NT2/D1 (cell line): ENCODE data around the gene NUP153.
"Not testable (repeated sequence)": the region's sequence is repeated elsewhere in the genome, so short reads cannot be mapped to it uniquely, and the experiment has no call there.

Experiments
- DNase-seq: peaks from one replicate; pipeline ENCODE4 v3.0.0-alpha.2; 2011; ENCODE audit warnings: low read depth, low spot score
- H3K27me3 ChIP-seq: 2 replicates; pipeline ENCODE4 v1.6.0; 2011; ENCODE audit warnings: mild to moderate bottlenecking; ENCODE audit not compliant: insufficient read length, insufficient read depth
- H3K36me3 ChIP-seq: 2 replicates; pipeline ENCODE4 v1.6.1; 2011; ENCODE audit warnings: mild to moderate bottlenecking, low read length, mixed read lengths; ENCODE audit not compliant: insufficient read depth, insufficient read length
- H3K4me1 ChIP-seq: 2 replicates; pipeline ENCODE4 v1.5.1; 2011; ENCODE audit not compliant: insufficient read depth, insufficient read length
- H3K4me3 ChIP-seq: 2 replicates; pipeline ENCODE4 v1.5.1; 2011; ENCODE audit warnings: low read depth; ENCODE audit not compliant: insufficient read length
- H3K9ac ChIP-seq: 2 replicates; pipeline ENCODE4 v1.6.0; 2011; ENCODE audit warnings: low read depth; ENCODE audit not compliant: insufficient read length
- H3K9me3 ChIP-seq: 2 replicates; pipeline ENCODE4 v1.5.1; 2011; ENCODE audit warnings: mild to moderate bottlenecking, low read length; ENCODE audit not compliant: insufficient read depth
- SUZ12 ChIP-seq: IDR thresholded peaks from 2 replicates; pipeline ENCODE4 v1.6.1; 2011; ENCODE audit not compliant: insufficient read length, insufficient read depth; ENCODE audit errors: extremely low read depth
- YY1 ChIP-seq: IDR thresholded peaks from 2 replicates; pipeline ENCODE4 v1.6.1; 2011; ENCODE audit not compliant: insufficient read length, insufficient read depth
- ZNF274 ChIP-seq: IDR thresholded peaks from 2 replicates; pipeline ENCODE4 v1.6.1; 2011; ENCODE audit warnings: mild to moderate bottlenecking, low read depth, low read length

NUP153 gene

GRCh38 chr6:17706580-17707370 lies at the start of gene NUP153:
Gene NUP153, minus strand, starts transcription at chr6:17706925. Its CDS starts 538 bp downstream, at chr6:17706387.
- peak; percentile 96 for DNase-seq
- H3K27me3 ChIP-seq: no peaks in the 10 kb centered on the region
- no peaks in the 10 kb centered on the region for H3K36me3 ChIP-seq
- no peak for TF ChIP-seq ZNF274
- no peak for TF ChIP-seq SUZ12
- no peak for TF ChIP-seq YY1
- peak within 1 kb of the TSS; percentile 96 for H3K9ac ChIP-seq
- peak within 1 kb of the TSS; percentile 86 for H3K4me3 ChIP-seq
- no peaks in the 10 kb centered on the region for H3K9me3 ChIP-seq
- H3K4me1 ChIP-seq: no peaks in the 10 kb centered on the region

DNA sequence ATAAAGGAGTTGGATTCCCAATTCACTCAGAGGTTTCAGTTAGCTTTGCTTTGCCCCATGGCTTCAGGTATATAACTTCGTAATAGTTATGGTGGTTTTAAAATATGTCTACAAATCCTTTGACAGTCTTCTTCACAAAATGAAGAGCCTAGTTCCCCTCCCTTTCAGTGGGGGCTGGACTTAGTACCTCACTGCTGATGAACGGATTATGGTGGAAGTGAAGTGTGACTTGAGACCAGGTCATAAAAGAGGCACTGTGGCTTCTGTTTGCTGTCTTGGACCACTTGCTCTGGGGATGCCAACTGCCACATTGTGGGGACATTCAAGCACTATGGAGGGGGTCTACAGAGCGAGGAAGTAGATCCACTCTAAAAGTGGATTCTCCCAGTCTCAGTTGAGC lies 47.5 kb upstream of the NUP153 start:
- H3K9me3 ChIP-seq: no peaks in the 10 kb centered on the region
- DNase-seq: no peak
- H3K4me1 ChIP-seq: no peaks in the 10 kb centered on the region
- no peak for TF ChIP-seq ZNF274
- TF ChIP-seq YY1: no peak
- no peak for TF ChIP-seq SUZ12
- no peaks in the 10 kb centered on the region for H3K36me3 ChIP-seq
- no peak overlapping the region for H3K4me3 ChIP-seq
- H3K27me3 ChIP-seq: no peaks in the 10 kb centered on the region
- no peak overlapping the region for H3K9ac ChIP-seq

GRCh38 chr6:17745324-17745723 lies 38.6 kb upstream of the NUP153 start:
- not testable (repeated sequence) for H3K27me3 ChIP-seq, DNase-seq, H3K9ac ChIP-seq, H3K36me3 ChIP-seq, H3K4me1 ChIP-seq, H3K9me3 ChIP-seq, H3K4me3 ChIP-seq

DNA sequence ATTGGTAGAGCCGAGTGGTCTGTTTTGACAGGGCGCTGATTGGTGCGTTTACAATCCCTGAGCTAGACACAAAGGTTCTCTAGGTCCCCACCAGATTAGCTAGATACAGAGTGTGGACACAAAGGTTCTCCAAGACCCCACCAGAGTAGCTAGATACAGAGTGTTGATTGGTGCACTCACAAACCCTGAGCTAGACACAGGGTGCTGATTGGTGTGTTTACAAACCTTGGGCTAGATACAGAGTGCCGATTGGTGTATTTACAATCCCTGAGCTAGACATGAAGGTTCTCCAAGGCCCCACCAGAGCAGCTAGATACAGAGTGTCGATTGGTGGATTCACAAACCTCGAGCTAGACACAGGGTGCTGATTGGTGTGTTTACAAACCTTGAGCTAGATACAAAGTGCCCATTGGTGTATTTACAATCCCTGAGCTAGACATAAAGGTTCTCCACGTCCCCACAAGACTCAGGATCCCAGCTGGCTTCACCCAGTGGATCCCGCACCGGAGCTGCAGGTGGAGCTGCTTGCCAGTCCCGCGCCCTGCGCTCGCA lies 38.1 kb upstream of the NUP153 start:
- H3K4me3 ChIP-seq, H3K4me1 ChIP-seq, H3K27me3 ChIP-seq, H3K36me3 ChIP-seq, H3K9me3 ChIP-seq, H3K9ac ChIP-seq, DNase-seq: not testable (repeated sequence)

DNA sequence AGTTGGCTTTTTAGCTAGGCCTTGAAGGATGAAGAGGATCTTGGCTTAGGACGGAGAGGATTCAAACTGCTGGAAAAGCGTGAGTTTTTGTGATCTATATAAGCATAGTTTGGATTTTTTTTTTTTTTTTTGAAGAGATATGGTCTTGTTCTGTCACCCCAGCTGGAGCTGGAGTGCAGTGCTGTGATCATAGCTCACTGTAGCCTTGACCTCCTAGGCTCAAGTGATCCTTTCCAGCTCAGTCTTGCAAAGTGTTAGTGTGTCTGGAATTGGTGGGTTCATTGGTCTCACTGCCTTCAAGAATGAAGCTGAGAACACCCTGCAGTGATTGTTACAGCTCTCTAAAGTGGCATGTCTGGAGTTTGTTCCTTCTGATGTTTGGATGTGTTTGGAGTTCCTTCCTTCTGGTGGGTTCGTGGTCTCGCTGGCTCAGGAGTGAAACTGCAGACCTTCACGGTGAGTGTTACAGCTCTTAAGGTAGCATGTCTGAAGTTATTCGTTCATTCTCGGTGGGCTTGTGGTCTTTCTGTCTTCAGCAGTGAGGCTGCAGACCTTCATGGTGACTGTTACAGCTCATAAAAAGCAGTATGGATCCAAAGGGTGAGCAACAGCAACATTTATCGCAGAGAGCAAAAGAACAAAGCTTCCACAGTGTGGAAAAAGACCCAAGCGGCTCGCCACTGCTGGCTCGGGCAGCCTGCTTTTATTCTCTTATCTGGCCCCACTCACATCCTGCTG lies 37.5 kb upstream of the NUP153 start:
- TF ChIP-seq ZNF274 (no peak), SUZ12 (no peak), YY1 (no peak)
- Histone ChIP-seq H3K9ac (no peak overlapping the region), H3K4me3 (no peak overlapping the region), H3K9me3 (no peaks in the 10 kb centered on the region), H3K36me3 (no peaks in the 10 kb centered on the region), H3K4me1 (no peaks in the 10 kb centered on the region), H3K27me3 (no peaks in the 10 kb centered on the region)
- DNase-seq: no peak

GRCh38 chr6:17741507-17741906 lies 34.8 kb upstream of the NUP153 start:
- H3K9ac ChIP-seq: peak overlapping the region; percentile 17
- no peak overlapping the region for H3K4me3 ChIP-seq
- no peaks in the 10 kb centered on the region for H3K36me3 ChIP-seq
- no peak for DNase-seq
- no peaks in the 10 kb centered on the region for H3K27me3 ChIP-seq
- H3K9me3 ChIP-seq: peaks cover 21% of the 10 kb centered on the region
- no peaks in the 10 kb centered on the region for H3K4me1 ChIP-seq
- TF ChIP-seq YY1 (no peak), SUZ12 (no peak), ZNF274 (no peak)

GRCh38 chr6:17740559-17741220 lies 34.0 kb upstream of the NUP153 start:
- TF ChIP-seq SUZ12 (no peak), YY1 (no peak)
- H3K4me3 ChIP-seq: no peak overlapping the region
- no peaks in the 10 kb centered on the region for H3K27me3 ChIP-seq
- H3K9me3 ChIP-seq: peaks cover 24% of the 10 kb centered on the region
- no peak for DNase-seq
- H3K36me3 ChIP-seq: no peaks in the 10 kb centered on the region
- no peaks in the 10 kb centered on the region for H3K4me1 ChIP-seq
- no peak overlapping the region for H3K9ac ChIP-seq
